Kidney (tissue), 14 donors: Measurements from ENCODE around the gene CCSER2. TPM values are rescaled to one million over a fixed set of nuclear protein-coding genes. Genes with fewer than 3 reads are reported as not detected.

Experiments used
- DNase-seq, 5 donors: peaks; one replicate each; pipeline ENCODE4 v3.0.0-alpha.2; 2013 to 2020
- FAIRE-seq: peaks from 2 replicates; lab custom pipeline; 2012; peaks lifted over from hg19 to GRCh38; lab: Jason Lieb, UNC
- H3K27ac ChIP-seq, 2 donors: one replicate each; pipeline ENCODE4 v1.7.0; 2013; ENCODE audit warnings: low read depth in 2 of 2, low read length in 2 of 2, inconsistent platforms in 1 of 2
- H3K27me3 ChIP-seq: one replicate; pipeline ENCODE4 v1.7.1; 2013; ENCODE audit warnings: low read length, inconsistent platforms; ENCODE audit not compliant: control insufficient read depth, insufficient read depth
- H3K36me3 ChIP-seq, 3 donors: one replicate each; pipeline versions ENCODE4 v1.7.0 to v1.7.1; 2013; ENCODE audit warnings: low read length in 3 of 3, control low read depth in 1 of 3, inconsistent platforms in 1 of 3; ENCODE audit not compliant: insufficient read depth in 3 of 3, control insufficient read depth in 2 of 3
- H3K4me1 ChIP-seq, 3 donors: one replicate each; pipeline versions ENCODE4 v1.7.0 to v1.7.1; 2013; ENCODE audit warnings: low read length in 3 of 3, inconsistent platforms in 1 of 3, low read depth in 1 of 3; ENCODE audit not compliant: control insufficient read depth in 2 of 3, insufficient read depth in 2 of 3
- H3K4me3 ChIP-seq, 3 donors: one replicate each; pipeline versions ENCODE4 v1.7.0 to v1.8.1; 2013; ENCODE audit warnings: low read length in 3 of 3, control low read depth in 1 of 3, inconsistent platforms in 1 of 3
- H3K9ac ChIP-seq, 3 donors: one replicate each; pipeline versions ENCODE4 v1.7.0 to v1.7.1; 2013; ENCODE audit warnings: low read length in 3 of 3, control low read depth in 1 of 3, inconsistent platforms in 1 of 3
- H3K9me3 ChIP-seq, 3 donors: one replicate each; pipeline versions ENCODE4 v1.7.0 to v1.7.1; 2013; ENCODE audit warnings: low read length in 3 of 3, control low read depth in 1 of 3, inconsistent platforms in 1 of 3; ENCODE audit not compliant: control insufficient read depth in 2 of 3, insufficient read depth in 1 of 3
- CTCF ChIP-seq: IDR thresholded peaks from 3 replicates; pipeline ENCODE4 v1.5.1; 2012; ENCODE audit warnings: mild to moderate bottlenecking, moderate library complexity, borderline replicate concordance; ENCODE audit not compliant: insufficient read depth; ENCODE audit errors: extremely low read depth
- intact Hi-C: fragments of 100-400 bp; cut with DNase I; formaldehyde crosslinking; loops from one replicate; pipeline ENCODE4 v1.11.1; 2022
- polyA plus RNA-seq: library from polyadenylated mRNA; stranded (reverse); fragments of 350-450 nt; fragmentation: Illumina TruSeq; extraction: RNeasy Lipid Tissue Mini Kit (QIAGEN cat#74804); gene quantifications from one replicate; pipeline ENCODE4 v1.2.3, GENCODE V29; 2014; ENCODE audit warnings: low read depth, low replicate concordance; ENCODE audit not compliant: insufficient read depth
- total RNA-seq: library from RNA; stranded (reverse); fragmentation: NEBNext Ultra II Directional; extraction: Animal tissue kit (Norgen Biotek cat#: 25700); gene quantifications from one replicate; pipeline ENCODE4 v1.2.1, GENCODE V29; 2021
- donor health status: control.
- donor health status: control.
- donor health status: control.
- donor health status: control.
- donor health status: control.
- donor health status: DM: yes; HTN: yes; CAD: no.
- donor health status: Normal renal cell carcinoma (clear cell type).

Gene CCSER2
- total and polyA plus RNA-seq, 2 donors from 2014 or later = 12.6 to 46.4 TPM

- no peaks in the 10 kb centered on the region for H3K9me3 ChIP-seq
- H3K36me3 ChIP-seq = no peaks in the 10 kb centered on the region
- H3K4me1 ChIP-seq = peaks cover 2 to 6% (median 4%) of the 10 kb centered on the region in 3 donors
- DNase-seq = no peak
- no peak overlapping the region for H3K27ac ChIP-seq
- no peak overlapping the region for H3K4me3 ChIP-seq
- H3K27me3 ChIP-seq = no peaks in the 10 kb centered on the region
- intact Hi-C loops = no loop called here
- no peak for FAIRE-seq
- H3K9ac ChIP-seq = no peak overlapping the region
- TF ChIP-seq CTCF = no peak
These were observed 100.3 kb downstream of the CCSER2 start for GRCh38 chr10:84428711-84429110.

- peak; percentile 65 for TF ChIP-seq CTCF
- Histone ChIP-seq H3K9ac (no peak overlapping the region), H3K27me3 (no peaks in the 10 kb centered on the region), H3K4me1 (peaks cover 0 to 6% (median 0%) of the 10 kb centered on the region in 3 donors), H3K4me3 (no peak overlapping the region), H3K36me3 (no peaks in the 10 kb centered on the region), H3K27ac (no peak overlapping the region), H3K9me3 (no peaks in the 10 kb centered on the region)
- DNase-seq = peak in 4 of 5 donors; percentile 13 to 46 (median 29)
- FAIRE-seq = no peak
- intact Hi-C loops = no loop called here
These were observed 101.6 kb downstream of the CCSER2 start for GRCh38 chr10:84429926-84430520.

GRCh38 chr10:84432891-84433290 lies 104.5 kb downstream of the CCSER2 start:
- Histone ChIP-seq H3K4me1 (no peaks in the 10 kb centered on the region), H3K36me3 (no peaks in the 10 kb centered on the region), H3K27ac (no peak overlapping the region), H3K4me3 (no peak overlapping the region), H3K9me3 (no peaks in the 10 kb centered on the region), H3K27me3 (no peaks in the 10 kb centered on the region), H3K9ac (no peak overlapping the region)
- intact Hi-C loops = no loop called here
- FAIRE-seq (no peak), DNase-seq (no peak)
- TF ChIP-seq CTCF = no peak

GRCh38 chr10:84440781-84441180 lies 112.4 kb downstream of the CCSER2 start:
- Histone ChIP-seq H3K9ac (no peak overlapping the region), H3K4me3 (no peak overlapping the region), H3K4me1 (no peaks in the 10 kb centered on the region), H3K27ac (no peak overlapping the region), H3K36me3 (no peaks in the 10 kb centered on the region), H3K9me3 (peaks cover 0 to 1% (median 0%) of the 10 kb centered on the region in 3 donors), H3K27me3 (no peaks in the 10 kb centered on the region)
- DNase-seq (no peak), FAIRE-seq (no peak)
- intact Hi-C loops = no loop called here
- no peak for TF ChIP-seq CTCF
